NCI-H460 (cell line): ENCODE results near the gene PTPRM. TPM values are rescaled to one million over a fixed set of nuclear protein-coding genes. Genes with fewer than 3 reads are reported as not detected.
"Not testable (repeated sequence)": the region's sequence is repeated elsewhere in the genome, so short reads cannot be mapped to it uniquely, and the experiment has no call there.

Source experiments
- DNase-seq: peaks from one replicate; pipeline ENCODE4 v3.0.0-alpha.2; 2016; ENCODE audit warnings: low read depth; ENCODE audit errors: extremely low read depth
- total RNA-seq: library from RNA; depleted of rRNA; stranded (reverse); fragments of >200 nt; shearing (Covaris generic); gene quantifications from 2 replicates; pipeline ENCODE4 v1.2.3, GENCODE V29; 2014

The PTPRM gene
- total RNA-seq, 1 experiment from 2014 or later = 129 TPM

DNA sequence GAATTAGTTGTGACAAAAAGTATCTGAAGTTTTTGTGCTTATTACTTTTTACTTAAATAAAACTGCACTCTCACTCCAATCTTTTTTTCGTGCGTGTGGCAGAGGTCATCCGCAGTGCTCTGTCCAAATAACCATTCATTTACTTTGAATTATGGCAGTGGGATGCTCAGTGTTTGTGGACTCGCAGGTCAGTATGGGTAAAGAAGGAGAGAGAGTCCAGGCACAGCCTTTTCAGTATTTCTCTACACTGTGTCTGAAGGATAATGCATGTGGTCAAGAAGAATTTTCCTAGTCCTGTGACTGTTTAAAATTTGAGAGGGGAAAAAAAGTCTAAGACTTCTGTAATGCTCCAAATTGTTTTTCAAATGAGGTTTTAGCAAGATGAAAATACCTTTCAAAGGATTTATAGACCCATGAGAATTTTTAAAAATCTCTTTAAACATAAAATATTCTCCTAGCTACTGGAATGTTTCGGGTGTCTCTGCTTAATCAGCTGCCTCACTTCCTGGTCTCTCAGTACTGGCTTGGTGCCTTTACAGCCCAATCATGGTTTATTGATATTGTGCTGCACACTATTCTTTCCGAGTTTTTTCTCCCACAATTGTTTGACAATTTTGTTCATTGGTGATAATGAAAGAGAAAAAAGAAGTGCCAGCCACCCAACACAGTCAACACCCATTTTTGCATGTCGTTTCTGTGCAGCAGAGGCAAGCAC lies 453.2 kb downstream of the PTPRM start:
- DNase-seq = no peak

DNA sequence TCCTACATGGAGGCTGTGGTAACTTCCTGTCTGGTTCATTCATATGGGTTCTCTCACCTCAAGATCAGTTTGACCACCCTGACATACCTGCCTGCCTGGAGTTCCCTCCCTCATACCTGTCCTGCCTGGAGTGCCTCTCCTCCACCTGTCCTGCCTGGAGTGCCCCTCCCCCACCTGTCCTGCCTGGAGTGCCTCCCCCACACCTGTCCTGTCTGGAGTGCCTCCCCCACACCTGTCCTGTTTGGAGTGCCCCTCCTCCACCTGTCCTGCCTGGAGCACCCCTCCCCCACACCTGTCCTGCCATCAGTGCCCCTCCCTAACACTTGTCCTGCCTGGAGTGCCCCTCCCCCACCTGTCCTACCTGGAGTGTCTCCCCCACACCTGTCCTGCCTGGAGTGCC lies 461.9 kb downstream of the PTPRM start:
- no peak for DNase-seq

DNA sequence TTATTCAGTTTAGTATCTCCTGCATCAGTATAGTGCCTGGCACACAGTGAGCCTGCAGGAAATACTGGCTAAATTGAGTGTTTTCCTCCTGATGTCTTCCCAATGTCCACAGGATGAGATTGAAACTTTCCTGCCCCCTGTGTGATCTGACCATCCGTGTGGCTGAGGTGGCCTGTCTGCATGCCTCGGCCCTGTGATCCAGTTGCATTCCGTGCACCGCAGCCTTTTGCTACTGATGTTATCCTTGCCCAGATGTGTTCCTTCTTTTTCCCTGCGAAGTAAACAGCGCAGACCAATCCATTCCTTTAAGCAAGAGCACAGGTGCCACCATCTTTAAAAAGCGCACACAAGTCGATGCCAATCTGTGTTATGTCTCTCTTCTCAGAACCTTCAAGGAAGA lies 462.6 kb downstream of the PTPRM start:
- no peak for DNase-seq

DNA sequence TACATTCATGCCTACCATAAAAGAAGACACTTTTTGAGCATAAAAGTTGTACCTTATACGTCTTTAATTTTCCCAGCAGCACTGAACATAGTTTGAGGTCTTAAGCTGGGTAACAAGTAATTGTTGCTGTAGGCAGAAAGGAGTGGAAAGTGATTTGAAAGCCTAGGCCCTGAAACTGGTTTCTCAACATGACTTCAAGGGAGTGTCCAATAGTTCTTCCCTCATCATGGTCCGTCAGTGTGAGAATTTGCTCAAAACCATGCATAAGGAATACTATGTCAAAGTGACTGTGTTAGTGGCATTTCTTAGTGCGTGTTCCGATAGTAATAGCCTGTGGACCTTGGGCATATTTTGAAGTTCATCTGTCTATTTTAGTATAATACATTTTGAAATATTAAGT lies 463.1 kb downstream of the PTPRM start:
- DNase-seq = no peak

DNA sequence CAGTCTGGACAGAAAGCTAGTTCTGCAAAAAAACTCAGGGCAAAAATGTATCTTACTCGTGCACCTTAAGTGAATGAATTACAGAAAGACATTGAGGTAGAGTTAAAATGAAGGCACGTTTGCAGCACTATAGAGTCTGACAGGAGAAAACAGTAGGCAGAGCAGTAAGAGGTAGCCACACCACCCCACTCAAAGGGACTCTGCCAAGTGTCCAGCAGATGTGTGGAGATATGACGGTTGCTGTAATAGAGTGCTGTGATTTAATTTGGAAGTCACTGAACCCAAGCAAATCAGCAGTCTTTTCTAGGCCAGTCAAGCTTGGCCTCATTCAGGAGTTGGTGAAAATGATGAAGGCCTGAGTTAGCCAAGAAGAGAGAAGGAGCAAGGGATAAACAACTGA lies 464.4 kb downstream of the PTPRM start:
- no peak for DNase-seq

DNA sequence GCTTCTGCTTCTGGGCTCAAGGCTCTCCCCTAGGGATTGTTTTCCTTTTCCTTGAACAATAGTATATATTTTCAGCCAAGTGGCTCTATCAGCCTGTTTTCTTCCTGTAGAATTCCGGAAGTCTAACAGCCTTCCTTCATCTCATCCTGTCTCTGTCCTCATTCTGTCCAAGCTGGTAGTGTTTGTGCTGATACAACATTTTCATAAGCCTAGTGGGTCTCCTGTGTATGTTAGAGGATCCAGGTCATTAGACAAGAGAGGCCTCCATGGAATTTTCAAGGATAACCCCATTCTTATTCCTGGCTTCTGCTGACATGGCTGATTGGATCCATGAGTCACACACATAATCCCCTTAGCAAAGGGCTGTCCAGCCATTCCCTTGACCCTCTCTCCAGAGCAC lies 467.6 kb downstream of the PTPRM start:
- DNase-seq = no peak

DNA sequence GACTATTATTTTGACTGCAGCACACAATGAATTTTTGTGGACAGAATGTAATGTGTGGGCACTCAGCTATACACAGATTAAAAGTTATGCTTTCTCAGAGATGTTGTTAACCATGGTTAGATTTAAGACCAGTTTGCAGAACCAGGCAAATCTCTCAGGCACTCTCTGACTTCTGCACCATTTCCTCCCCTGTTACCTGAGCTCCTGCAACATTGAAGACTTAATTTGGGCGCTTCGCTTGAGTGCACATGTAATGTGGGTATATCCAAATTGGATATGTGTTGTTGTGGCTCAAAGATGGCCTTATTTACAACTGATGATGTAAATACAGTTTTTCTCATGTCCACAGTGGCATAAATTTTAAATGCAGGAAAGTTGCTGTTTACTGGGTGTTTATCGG lies 469.4 kb downstream of the PTPRM start:
- DNase-seq = no peak

DNA sequence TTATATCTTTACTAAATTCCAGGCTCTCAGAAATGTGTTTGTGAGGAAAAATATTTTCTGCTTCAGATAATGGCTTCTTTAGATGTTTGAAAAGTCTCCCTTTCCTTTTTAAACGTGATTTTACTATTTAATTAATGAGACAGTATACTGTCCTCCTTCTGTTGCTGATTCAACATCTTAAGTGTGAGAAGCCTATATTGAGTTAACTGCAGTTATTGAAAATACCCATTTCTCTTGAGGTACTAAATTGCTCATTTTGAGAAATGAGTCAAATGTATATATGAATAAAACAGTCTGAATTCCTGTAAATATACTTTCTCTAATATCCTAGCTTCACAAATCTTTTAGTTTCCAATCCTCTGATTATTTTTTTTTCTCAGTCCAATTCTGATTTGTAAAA lies 470.2 kb downstream of the PTPRM start:
- no peak for DNase-seq

DNA sequence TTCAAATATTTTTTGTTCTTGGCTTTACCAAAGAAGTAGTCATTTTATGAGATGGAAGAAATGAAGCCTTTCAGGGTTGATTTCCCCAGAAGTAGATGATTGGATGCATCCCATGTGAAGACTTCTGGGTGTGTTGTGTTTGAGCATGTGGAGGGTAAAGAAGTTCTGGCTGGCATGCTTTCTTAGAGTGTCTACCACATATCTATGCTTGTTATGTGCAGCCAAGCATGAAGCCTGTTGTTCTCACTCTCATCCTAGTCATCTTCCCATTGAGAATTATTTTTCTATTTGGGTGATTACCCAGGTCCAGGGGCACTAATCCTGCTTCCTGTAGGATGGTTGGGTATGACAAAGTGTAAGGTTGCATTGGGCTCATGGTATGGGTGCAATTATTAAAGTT lies 472.9 kb downstream of the PTPRM start:
- DNase-seq = no peak

DNA sequence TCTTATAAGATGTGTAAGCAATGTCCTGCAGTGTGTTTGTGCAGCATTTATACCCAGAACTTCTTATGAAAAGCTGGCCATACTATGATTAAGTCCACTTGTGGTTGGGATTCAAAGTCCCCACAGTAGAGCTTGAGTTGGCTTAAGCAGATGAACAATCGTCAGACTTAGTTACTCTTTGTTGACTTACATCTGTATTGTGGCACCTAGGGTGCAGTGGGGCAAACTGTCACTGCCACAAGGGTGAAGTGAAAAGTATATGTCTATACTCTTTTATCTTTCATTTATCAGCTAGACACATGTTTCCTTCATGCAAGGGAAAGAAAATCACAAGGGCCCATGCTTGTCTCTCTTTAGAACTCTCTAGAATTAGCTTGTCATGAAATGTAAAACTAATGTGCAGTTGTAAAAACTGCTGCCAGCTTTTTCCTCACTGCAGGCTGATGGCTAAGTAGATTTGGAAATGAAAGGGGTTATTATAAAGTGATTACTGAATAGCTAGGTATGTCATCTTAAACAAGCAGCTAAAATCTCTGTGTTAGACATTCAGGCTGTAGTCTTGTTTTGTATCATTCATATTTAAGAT lies 474.5 kb downstream of the PTPRM start:
- no peak for DNase-seq

DNA sequence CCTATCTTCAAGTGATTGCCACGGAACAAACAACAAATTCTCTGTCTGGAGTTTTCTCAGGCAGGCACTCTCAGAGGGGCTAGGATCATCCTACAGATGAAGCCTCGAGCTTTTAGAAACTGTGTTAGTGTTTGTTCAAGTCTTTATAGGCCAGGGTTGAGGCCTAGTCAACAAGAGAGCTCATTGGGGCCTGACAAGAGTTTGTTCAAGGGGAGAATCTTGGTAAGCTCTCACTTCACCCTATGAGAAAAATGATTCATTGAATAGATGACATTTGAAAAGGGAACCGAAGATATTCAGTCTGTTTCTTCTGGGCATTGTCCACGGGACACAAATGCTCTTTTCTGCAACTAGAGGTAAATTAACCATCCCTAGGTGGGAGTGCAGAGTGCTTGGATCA lies 476.9 kb downstream of the PTPRM start:
- DNase-seq = no peak

DNA sequence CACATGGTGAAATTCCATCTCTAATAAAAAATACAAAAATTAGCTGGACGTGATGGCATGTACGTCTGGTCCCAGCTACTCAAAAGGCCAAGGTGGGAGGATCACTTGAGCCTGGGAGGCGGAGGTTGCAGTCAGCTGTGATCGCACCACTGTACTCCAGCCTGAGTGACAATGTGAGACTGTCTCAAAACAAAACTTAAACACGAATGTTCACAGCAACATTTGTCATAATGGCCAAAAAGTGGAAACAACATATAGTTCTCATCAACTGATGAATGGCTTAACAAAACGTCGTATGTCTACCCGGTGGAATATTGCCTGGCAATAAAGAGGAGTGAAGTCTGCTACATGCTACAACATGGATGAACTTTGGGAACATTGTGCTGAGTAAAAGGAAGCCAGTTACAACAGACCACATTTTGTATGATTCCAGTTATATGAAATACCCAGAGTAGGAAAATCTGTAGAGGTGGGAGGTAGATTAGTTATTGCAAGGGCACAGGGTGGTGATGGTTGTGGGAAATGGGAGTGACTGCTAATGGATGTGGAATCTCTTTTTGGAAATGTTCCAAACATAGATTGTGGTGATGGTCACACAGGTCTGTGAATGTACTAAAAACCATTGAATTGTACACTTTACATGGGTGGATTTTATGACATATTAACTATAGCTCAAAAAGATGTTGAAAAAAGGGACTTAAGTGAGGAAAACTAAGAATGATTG lies 478.2 kb downstream of the PTPRM start:
- no peak for DNase-seq

DNA sequence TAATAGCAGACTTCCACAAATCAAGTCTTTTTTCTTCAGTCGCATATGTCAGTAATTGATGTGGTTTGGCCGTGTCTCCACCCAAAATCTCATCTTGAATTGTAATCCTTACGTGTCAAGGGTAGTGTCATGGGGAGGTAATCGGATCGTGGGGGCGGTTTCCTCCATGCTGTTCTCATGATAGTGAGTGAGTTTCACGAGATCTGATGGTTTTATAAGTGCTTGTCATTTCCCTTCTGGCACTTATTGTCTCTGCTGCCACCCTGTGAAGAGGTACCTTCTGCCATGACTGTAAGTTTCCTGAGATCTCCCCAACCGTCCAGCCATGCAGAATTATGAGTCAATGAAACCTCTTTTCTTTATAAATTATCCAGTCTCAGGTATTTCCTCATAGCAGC lies 478.8 kb downstream of the PTPRM start:
- DNase-seq = no peak

DNA sequence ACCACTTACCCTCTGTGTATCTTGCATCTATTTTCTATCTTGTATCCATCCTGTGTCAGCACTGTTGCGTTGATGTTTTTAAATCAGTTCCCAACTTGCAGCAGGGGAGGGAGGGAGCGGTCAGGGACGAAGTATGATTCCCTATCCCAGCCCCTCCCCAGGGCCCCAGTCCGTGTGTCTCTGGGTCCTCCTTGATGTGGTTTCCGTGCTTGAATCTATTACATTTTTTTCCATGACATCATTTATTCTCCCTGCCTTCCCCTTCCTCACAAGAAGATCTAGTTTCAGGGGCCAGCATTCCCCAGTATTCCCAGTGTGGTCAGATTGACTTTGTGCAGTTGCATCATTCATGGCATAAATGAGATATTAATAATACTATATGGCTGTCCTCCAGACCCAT lies 479.3 kb downstream of the PTPRM start:
- DNase-seq = no peak

DNA sequence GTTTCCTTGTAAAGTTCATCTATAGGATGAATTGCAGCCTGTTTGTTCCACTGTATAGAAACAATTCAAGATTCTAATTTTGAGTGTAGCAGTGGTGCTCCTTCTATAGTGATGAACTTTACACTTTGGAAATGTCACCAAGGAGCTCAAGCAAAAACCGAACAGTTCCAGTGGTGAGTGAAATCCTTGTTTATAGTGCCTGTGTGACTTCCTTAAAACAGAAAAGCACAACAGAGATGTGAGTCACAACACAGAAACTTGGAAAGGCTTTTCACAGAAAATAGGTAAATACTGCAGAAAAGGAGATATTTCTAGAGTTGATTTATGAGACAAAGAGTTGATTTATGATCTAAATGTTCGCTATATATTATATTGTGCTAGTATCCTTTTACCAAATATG lies 482.0 kb downstream of the PTPRM start:
- DNase-seq = no peak

DNA sequence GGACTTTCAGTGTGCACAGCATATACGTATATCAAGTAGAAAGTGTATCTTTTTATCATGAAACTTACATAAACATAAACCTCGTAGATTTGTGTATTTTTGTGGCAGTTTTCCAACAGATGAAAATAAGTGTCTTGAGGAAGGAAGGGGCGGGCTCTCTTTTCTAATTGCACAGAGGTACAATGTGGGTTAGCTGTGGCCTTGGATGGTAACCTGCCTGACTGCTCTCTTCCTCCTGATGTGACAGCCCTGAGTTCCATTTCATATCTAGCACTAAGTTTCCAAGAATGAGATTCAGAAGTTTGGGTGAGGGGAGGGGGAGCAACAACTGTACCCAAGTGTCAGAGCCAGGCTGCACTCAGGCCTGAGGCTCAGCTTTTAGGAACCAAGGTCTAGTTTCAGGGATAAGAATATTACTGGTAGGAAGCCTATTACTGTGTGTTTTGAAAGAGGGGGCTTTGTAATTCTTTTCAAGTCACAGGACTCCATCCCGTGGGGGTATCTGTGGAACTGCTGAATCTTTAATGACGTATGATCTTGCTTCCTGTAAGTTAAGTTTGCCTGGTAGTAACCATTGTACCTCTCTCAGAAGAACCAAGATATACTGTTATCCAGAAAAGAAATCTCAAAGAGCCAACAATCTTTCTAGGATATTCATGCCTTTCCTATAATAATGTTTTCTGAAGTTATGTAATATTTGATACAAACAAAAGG lies 483.7 kb downstream of the PTPRM start:
- no peak for DNase-seq

DNA sequence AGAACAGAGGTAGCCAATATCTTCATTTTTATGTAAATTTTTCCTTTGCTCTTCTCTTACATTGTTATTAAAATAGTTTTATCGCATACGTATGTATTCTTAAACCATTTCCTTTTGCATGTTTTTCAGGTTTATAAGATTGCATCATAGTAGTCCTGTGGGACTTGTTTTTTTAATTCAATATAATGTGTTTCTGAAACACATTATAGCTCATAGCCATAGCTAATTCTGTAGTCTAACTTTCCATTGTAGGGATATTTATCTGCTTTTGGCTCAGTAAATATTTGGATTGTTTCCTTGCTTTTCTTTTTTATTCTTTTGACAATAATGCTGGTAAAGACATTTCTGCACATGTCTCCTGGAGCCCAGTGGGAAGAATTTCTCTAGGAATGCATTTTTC lies 484.3 kb downstream of the PTPRM start:
- no peak for DNase-seq

DNA sequence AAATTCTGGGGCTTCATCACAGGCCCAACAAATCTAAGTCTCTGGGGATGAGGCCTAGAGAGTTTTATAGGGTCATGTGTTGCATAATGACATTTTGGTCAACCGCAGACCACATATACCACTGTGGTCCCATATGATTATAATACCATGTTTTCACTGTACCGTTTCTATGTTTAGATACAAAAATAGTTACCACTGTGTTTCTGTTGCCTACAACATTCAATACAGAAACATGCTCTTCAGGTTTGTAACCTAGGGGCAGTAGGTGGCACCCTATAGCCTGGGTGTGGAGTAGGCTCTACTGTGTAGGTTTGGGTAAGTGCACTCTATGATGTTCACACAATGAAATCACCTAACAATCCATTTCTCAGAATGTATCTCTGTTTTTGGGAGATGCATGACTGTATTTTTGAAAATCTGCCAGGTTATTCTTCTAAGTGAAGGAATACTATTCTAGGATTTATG lies 485.2 kb downstream of the PTPRM start:
- no peak for DNase-seq

DNA sequence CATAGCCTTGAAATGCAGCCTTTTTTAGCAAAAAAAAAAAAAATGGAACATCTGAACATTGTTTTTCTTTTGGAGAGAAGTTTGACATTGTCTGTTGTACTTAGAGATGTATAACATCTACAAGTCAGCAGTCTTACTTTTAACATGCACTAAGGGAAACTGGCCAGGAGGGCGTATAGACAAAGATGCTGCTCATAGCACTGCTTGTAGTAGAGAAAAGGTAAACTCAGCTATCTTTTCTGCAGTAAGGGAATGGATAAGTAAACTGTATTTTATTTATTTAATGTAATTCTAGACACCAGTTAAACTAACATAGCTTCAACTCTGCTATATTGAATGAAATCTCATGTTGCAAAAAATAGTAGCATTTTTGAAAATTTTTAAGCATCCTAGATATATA lies 489.6 kb downstream of the PTPRM start:
- DNase-seq = no peak

DNA sequence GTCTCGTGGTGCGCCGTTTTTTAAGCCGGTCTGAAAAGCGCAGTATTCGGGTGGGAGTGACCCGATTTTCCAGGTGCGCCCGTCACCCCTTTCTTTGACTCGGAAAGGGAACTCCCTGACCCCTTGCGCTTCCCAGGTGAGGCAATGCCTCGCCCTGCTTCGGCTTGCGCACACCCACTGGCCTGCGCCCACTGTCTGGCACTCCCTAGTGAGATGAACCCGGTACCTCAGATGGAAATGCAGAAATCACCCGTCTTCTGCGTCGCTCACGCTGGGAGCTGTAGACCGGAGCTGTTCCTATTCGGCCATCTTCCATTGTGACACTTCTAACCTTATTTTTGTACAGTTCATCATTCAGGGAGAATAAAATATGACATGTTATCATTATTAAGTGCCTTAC lies 496.0 kb downstream of the PTPRM start:
- DNase-seq = not testable (repeated sequence)

DNA sequence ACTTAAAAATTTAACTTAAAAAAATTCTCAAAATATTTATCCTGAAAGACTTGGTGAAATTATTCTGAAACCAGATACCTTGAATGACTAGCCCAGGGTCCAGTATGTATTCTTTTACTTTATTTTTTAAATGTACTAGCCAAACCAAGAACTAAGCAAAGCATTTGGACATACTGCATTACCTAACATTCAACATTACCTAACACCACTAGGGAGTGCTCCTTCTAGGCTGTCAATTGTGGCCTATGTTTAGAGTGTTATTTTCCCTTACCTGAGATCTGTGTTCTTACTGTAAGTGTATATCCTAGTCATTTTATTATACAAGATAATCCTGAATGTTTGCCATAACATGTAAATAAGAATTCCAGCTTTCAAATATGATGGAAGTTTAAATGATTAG lies 496.6 kb downstream of the PTPRM start:
- DNase-seq = no peak
